Muscle of arm (tissue), 12 donors: Measurements from ENCODE around the gene MRPL39. TPM values are rescaled to one million over a fixed set of nuclear protein-coding genes. Genes with fewer than 3 reads are reported as not detected.

ENCODE experiments used
- DNase-seq: peaks from one replicate; pipeline ENCODE4 v3.0.0-alpha.2; 2013
- polyA plus RNA-seq, 12 donors: library from polyadenylated mRNA; unstranded; fragments of 120-200 nt; gene quantifications; one replicate each; pipeline ENCODE4 v1.2.1, GENCODE V29; 2013; ENCODE audit not compliant: insufficient read length in 12 of 12

MRPL39 gene
- polyA plus RNA-seq, 12 donors = 24.6 to 37.5 (median 33.2) TPM; not detected in 1

DNA sequence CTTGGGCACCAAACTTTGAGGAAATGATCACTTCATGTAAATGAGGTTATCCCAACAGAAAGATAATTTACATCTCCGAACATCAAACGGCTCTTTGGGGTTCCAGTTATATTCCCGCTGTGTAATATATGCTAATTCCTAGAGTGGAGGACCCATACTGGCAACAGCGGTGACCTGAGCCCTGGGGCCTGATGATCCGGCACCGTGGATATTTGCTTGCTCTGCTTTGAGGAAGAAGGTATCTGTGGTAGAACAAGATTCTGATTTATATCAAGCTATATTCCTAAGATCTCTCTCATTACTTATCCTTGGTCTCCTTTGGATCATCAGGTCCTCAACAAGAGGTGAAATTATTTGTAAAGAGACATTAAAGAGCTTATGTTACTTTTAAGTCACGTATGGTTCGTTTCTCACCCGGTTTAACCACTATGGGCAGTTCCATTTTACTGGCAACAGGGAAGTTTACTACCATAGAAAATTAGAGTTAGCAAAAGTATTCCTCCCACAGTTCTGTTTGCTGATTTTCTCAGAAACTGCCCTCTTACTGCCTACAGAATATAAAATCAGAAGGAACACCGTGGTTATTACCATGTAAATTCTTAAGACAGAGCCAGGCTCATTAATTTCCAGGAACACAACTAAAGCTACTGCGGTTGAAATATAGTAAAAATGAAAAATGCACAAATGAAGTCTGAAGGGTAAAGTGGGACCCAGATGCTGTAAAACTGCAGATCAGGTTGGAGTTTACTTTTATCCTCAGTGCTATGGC is 56.7 kb downstream of the MRPL39 start:
- no peak for DNase-seq

DNA sequence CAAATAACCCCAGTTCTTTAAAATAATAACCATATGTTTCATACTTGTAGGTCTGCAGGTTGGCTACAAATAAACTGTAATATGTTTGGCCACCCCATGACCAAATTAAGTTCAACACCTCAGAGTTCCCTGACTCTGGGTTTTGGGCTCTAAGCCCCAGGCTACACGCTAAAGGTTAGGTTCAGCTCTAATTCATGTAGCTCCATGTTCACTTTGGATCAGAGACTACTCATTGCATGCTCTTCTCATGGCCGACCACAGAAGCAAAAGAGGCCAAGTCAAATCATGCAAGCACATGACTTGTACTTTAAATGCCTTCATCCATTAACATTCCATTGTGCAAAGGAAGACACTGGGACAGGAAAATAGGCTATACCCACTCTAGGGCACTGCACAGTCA is 66.2 kb downstream of the MRPL39 start:
- DNase-seq = no peak

DNA sequence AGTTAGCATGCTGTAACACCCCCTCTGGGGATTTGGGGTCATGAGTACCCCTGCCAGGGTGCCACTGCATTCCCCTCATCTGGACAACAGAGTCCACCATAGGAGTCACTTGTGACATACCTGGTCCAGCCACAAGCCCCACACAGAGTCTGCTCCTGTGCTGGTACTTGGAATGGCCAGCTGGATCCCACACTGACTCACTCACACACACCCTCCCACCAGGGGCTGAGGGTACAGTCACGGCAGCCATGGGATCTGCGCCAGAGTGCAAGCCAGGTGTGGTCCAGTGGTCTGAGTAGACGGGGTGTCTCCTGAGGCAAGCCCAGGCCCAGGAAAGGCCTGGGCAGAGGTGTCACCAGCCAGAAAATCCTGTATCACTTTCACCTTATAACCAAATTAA is 67.7 kb downstream of the MRPL39 start:
- DNase-seq = no peak

DNA sequence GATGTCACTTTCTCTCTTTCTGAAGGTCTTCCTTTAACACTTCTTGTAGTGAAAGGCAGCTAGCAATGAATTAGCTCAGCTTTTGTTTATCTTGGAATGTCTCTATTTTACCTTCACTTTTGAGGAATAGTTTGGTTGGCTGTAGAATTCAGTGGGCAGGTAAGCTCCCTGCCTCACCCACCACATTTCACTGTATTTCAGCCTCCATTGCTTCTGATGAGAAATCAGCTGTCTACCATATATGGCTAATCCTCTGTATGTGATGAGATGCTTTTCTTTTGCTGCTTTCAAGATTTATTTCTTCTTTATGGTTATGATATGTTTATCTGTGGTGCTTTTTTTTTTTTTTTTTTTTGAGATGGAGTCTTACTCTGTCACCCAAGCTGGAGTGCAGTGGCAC is 70.1 kb downstream of the MRPL39 start:
- no peak for DNase-seq

DNA sequence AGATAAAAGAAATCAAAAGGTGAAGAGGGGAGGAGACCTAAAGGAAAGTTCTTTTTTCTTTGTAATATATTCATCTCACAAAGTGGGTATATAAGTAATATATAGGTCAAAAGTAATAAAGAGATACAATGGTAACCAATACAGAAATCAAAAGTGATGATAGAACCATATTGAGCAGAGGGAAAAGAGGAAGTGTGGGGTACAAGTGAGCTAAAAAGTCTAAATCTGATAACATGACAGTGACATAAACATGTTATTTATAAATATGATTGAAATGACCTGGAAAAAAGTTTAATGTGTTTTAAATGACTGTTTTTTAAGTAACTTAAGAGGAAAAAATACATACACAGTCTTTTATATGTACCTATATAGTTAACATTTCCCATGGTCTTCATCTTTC is 70.5 kb downstream of the MRPL39 start:
- DNase-seq = no peak

DNA sequence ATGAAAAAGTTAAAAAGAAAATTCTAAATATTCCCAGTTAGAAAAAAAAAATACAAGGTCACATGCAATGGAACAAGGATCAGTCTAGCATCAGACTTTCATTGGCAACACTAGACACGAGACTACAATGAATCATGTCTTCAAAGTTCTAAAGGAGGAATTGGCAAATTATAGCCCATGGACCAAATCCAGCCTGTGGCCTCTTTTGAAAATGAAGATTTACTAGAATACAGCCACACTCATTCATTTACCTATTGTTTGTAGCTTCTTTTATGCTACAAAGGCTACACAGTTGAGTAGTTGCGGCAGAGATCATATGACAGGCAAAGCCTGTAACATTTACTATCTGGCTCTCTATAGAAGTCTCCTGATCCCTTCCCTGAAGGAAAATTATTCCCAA is 71.4 kb downstream of the MRPL39 start:
- DNase-seq = no peak

Other genes starting within 250 kb of the MRPL39 start
- gene JAM2, start 31.8 kb upstream of the MRPL39 start, polyA plus RNA-seq = 10 to 100 TPM in 11 of 12 donors, not detected in 1; 25.8 to 56.1 (median 44.9) TPM
- 100 to 1,000 TPM in 11 of 12 donors, not detected in 1; 222 to 299 (median 256) TPM for gene ATP5PF, start 127.4 kb upstream of the MRPL39 start, polyA plus RNA-seq
- 10 to 100 TPM in 11 of 12 donors, not detected in 1; 28.4 to 44.9 (median 39.2) TPM for gene GABPA, start 127.5 kb upstream of the MRPL39 start, polyA plus RNA-seq